Measurements from ENCODE around the gene RPP40. TPM values are rescaled to one million over a fixed set of nuclear protein-coding genes. Genes with fewer than 3 reads are reported as not detected.

RPP40 gene
- total RNA-seq, 1 experiment from 2014 or later, result 15.9 TPM

DNA sequence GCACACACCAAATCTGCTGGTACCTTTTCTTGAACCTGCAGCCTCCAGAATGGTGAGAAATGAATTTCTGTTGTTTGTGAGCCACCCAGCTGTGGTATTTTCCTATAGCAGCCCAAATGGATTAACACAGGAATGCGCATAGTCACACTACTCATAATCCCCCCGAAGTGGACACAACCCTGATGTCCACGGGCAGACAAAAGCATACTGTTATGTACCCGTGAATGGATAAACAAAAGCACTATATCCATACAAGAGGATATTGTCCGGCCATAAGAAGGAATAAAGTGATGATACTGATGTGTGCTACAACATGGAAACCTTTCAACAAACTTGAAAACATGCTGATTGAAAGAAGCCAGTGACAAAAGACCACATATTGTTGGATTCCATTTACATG is 25.1 kb upstream of the RPP40 start:
- Histone ChIP-seq H3K27me3 (ENCODE audit: insufficient read depth, low read length) (no peaks in the 10 kb centered on the region), H3K4me2 (ENCODE audit: low read length) (no peak overlapping the region), H3K27ac (ENCODE audit: low read depth, low read length) (no peak overlapping the region), H4K20me1 (ENCODE audit: insufficient read depth) (no peaks in the 10 kb centered on the region), H3K4me1 (ENCODE audit: control insufficient read depth in 1 of 2, insufficient read depth in 2 of 2, low read length in 2 of 2) (peaks cover 6 to 28% of the 10 kb centered on the region in 2 experiments; a peak in 3 of 4 replicates), H3K9me3 (ENCODE audit: control insufficient read depth in 1 of 2, insufficient read depth in 1 of 2, low read depth in 1 of 2, low read length in 2 of 2) (no peaks in the 10 kb centered on the region), H3K9ac (ENCODE audit: low read length) (no peak overlapping the region), H3K79me2 (ENCODE audit: insufficient read depth, low read length) (no peaks in the 10 kb centered on the region), H3K36me3 (ENCODE audit: control insufficient read depth in 1 of 2, insufficient read depth in 2 of 2, low read length in 2 of 2) (no peaks in the 10 kb centered on the region), H3K4me3 (replicated peaks in 1 of 2; ENCODE audit: low read depth in 1 of 2, low read length in 2 of 2) (no peak overlapping the region), H3K9me2 (ENCODE audit: insufficient read depth) (no peaks in the 10 kb centered on the region), H2AFZ (ENCODE audit: low read depth, low read length, poor library complexity, severe bottlenecking) (no peak overlapping the region)
- no TSS peak for BruUV-seq (replicated peaks)
- intact Hi-C loops (cut with micrococcal nuclease), result no loop called here
- ChIA-PET RAD21 (ENCODE audit: low non-redundant PET in 1 of 2, low total read pairs in 2 of 2, uncharacterized antibody in 2 of 2, unreplicated experiment in 2 of 2) (no interaction called here), POLR2A (no interaction called here), CTCF (no interaction called here)
- no peak for TF ChIP-seq YY1 (IDR thresholded peaks at IDR 0.05; ENCODE audit: extremely low read depth, insufficient replicate concordance, low read depth, low read length)
- TF ChIP-seq, protein P1, sequence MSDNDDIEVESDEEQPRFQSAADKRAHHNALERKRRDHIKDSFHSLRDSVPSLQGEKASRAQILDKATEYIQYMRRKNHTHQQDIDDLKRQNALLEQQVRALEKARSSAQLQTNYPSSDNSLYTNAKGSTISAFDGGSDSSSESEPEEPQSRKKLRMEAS (IDR thresholded peaks at IDR 0.05), result no peak
- TF ChIP-seq ZFX (IDR thresholded peaks at IDR 0.05), result no peak
- TF ChIP-seq EZH2phosphoT487 (IDR thresholded peaks at IDR 0.05; ENCODE audit: borderline replicate concordance), result no peak
- no peak for TF ChIP-seq CBX3 (IDR thresholded peaks at IDR 0.05; ENCODE audit: low read depth)
- TF ChIP-seq ELF1 (IDR thresholded peaks at IDR 0.05; ENCODE audit: borderline replicate concordance, low read depth), result no peak
- no peak for TF ChIP-seq SIN3A (IDR thresholded peaks at IDR 0.05; ENCODE audit: low read depth)
- TF ChIP-seq POLR2A (IDR thresholded peaks at IDR 0.05; ENCODE audit: borderline replicate concordance, extremely low read depth, insufficient read depth, insufficient read length), result no peak
- no peak for TF ChIP-seq EZH2 (IDR thresholded peaks at IDR 0.05)
- no peak for TF ChIP-seq EGR1 (IDR thresholded peaks at IDR 0.05; ENCODE audit: low read depth)
- no peak for TF ChIP-seq SRF (IDR thresholded peaks at IDR 0.05; ENCODE audit: low read depth)
- no peak for TF ChIP-seq RAD21 (IDR thresholded peaks at IDR 0.05; ENCODE audit: low read depth)
- TF ChIP-seq, protein P2, sequence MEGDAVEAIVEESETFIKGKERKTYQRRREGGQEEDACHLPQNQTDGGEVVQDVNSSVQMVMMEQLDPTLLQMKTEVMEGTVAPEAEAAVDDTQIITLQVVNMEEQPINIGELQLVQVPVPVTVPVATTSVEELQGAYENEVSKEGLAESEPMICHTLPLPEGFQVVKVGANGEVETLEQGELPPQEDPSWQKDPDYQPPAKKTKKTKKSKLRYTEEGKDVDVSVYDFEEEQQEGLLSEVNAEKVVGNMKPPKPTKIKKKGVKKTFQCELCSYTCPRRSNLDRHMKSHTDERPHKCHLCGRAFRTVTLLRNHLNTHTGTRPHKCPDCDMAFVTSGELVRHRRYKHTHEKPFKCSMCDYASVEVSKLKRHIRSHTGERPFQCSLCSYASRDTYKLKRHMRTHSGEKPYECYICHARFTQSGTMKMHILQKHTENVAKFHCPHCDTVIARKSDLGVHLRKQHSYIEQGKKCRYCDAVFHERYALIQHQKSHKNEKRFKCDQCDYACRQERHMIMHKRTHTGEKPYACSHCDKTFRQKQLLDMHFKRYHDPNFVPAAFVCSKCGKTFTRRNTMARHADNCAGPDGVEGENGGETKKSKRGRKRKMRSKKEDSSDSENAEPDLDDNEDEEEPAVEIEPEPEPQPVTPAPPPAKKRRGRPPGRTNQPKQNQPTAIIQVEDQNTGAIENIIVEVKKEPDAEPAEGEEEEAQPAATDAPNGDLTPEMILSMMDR (IDR thresholded peaks at IDR 0.05 in 2 of 3, conservative IDR thresholded peaks at IDR 0.05 in 1 of 3; ENCODE audit: borderline replicate concordance in 1 of 3, insufficient read depth in 1 of 3, low read depth in 2 of 3, low read length in 2 of 3), result no peak
- TF ChIP-seq, protein P3, sequence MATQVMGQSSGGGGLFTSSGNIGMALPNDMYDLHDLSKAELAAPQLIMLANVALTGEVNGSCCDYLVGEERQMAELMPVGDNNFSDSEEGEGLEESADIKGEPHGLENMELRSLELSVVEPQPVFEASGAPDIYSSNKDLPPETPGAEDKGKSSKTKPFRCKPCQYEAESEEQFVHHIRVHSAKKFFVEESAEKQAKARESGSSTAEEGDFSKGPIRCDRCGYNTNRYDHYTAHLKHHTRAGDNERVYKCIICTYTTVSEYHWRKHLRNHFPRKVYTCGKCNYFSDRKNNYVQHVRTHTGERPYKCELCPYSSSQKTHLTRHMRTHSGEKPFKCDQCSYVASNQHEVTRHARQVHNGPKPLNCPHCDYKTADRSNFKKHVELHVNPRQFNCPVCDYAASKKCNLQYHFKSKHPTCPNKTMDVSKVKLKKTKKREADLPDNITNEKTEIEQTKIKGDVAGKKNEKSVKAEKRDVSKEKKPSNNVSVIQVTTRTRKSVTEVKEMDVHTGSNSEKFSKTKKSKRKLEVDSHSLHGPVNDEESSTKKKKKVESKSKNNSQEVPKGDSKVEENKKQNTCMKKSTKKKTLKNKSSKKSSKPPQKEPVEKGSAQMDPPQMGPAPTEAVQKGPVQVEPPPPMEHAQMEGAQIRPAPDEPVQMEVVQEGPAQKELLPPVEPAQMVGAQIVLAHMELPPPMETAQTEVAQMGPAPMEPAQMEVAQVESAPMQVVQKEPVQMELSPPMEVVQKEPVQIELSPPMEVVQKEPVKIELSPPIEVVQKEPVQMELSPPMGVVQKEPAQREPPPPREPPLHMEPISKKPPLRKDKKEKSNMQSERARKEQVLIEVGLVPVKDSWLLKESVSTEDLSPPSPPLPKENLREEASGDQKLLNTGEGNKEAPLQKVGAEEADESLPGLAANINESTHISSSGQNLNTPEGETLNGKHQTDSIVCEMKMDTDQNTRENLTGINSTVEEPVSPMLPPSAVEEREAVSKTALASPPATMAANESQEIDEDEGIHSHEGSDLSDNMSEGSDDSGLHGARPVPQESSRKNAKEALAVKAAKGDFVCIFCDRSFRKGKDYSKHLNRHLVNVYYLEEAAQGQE (IDR thresholded peaks at IDR 0.05; ENCODE audit: low read depth), result no peak
- TF ChIP-seq TCF7L2 (IDR thresholded peaks at IDR 0.05; ENCODE audit: borderline replicate concordance, extremely low read depth, insufficient read depth, insufficient read length), result no peak
- TF ChIP-seq, protein P4, sequence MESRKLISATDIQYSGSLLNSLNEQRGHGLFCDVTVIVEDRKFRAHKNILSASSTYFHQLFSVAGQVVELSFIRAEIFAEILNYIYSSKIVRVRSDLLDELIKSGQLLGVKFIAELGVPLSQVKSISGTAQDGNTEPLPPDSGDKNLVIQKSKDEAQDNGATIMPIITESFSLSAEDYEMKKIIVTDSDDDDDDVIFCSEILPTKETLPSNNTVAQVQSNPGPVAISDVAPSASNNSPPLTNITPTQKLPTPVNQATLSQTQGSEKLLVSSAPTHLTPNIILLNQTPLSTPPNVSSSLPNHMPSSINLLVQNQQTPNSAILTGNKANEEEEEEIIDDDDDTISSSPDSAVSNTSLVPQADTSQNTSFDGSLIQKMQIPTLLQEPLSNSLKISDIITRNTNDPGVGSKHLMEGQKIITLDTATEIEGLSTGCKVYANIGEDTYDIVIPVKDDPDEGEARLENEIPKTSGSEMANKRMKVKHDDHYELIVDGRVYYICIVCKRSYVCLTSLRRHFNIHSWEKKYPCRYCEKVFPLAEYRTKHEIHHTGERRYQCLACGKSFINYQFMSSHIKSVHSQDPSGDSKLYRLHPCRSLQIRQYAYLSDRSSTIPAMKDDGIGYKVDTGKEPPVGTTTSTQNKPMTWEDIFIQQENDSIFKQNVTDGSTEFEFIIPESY (IDR thresholded peaks at IDR 0.05; ENCODE audit: extremely low read depth, insufficient replicate concordance, low read length), result no peak
- TF ChIP-seq, protein P5, sequence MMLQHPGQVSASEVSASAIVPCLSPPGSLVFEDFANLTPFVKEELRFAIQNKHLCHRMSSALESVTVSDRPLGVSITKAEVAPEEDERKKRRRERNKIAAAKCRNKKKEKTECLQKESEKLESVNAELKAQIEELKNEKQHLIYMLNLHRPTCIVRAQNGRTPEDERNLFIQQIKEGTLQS (IDR thresholded peaks at IDR 0.05), result no peak
- no peak for TF ChIP-seq JUND (IDR thresholded peaks at IDR 0.05)
- no peak for TF ChIP-seq POLR2AphosphoS5 (IDR thresholded peaks at IDR 0.05; ENCODE audit: low read depth, low read length)
- no peak for DNase-seq (ENCODE audit: low read depth, low spot score)
- no peak for ATAC-seq
